Nucleus accumbens (tissue), 56 donors: ENCODE data around the gene ANK2.
"Not testable (repeated sequence)": the region's sequence is repeated elsewhere in the genome, so short reads cannot be mapped to it uniquely, and the experiment has no call there.

ENCODE experiments used
- DNase-seq, 56 donors: peaks; one replicate each; lab custom pipeline; 2025; lab: John Stamatoyannopoulos, UW

ANK2 gene

DNA sequence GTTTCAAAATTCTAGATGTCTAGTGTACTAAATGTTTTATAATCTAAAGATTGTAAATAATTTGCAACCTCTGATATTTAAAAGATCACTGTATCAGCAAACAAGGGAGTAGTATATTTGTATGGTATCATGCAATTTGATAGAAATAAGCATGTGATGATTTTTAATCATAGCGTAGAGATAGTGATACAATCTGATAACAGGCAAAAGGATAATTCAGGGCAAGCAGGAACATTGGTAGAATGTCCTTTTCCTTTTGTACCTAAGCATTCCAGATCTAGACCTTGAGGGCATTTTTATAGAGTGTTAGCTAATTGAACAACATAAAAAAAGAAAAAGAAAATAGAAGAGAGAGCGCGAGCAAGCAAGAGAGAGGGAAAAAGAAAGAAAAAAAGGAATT lies 1.4 kb downstream of the ANK2 start:
- DNase-seq: no peak

DNA sequence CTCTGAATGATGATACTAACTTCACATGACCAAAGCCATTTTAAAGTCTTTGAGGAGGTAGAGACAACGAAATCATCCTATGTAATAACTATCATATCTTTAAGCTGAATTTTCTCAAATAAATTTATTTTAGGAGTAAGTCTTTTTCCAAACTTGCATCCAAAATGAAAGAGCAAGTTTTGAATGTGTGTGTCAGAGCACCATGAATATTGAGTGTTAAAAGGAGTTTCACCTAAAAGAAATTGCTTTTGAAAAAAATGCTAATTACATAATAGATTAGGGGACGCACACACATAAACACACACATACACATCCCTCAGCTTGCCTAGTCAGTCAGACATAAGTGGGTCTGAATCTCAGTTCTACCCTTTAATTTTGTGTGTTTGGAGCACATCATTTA lies 1.9 kb downstream of the ANK2 start:
- no peak for DNase-seq

DNA sequence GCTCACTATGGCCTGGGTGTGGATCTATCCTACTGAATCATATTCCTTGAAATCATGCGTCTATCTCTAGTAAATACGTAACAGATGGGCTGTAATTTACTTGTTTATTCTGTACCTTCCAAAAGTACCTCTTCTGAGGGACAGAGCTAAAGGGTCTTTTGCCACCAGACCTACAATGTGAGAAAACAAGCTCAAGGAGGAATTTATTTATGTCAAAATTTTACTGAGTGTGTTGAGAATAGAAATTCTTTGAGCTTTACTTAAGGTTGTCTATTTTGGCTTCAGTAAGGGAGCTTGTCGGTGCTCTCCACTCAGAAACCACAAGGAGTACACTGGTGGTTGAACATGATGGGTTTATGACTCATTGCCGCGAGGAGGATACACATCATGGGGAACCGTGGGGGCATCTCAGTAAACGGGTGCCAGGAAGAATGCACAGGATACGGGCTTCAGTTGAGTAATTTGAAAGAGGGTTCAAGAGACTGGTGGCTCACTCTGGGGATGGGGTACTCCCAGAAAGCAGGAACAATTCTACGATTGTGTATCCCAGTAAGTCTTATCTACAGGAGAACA lies 3.0 kb downstream of the ANK2 start:
- peak in 6 of 56 donors; percentile 4 to 27 (median 10) for DNase-seq

DNA sequence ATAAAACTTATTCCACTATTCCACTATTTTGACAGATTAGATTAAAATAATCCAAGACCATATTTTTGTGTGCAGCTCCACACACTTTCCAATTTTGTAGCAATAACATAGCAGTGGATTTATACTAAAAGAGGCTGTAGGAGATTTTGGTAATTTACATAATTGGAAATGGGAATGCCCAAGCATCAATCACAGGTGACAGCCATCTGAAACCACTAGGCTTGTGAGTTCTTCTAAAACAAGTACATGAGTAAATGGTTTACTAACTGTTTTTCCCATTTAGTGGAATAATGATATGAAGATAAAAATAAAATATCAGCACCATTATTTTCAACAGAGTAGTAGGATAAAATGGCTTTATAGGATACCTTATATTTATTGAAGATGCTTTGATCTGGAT lies 4.4 kb downstream of the ANK2 start:
- no peak for DNase-seq

DNA sequence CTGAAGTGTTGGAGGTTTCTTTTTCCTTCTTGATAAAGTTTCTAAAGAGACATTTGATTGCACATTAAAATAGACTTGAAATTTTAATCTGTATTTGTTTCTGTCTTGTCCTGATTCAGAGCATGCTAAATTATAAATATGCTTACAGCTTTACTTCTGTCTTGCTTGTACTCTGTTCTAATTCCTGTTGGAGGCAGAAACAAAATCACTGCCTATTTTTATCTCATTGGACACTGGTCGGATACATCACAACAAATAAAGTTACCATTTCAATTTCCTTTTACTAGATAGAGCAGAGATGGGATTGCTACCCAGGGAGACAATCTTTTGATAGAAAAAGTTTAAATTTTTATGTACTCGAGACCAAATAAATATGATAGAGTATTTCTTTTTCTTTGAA lies 6.9 kb downstream of the ANK2 start:
- no peak for DNase-seq

DNA sequence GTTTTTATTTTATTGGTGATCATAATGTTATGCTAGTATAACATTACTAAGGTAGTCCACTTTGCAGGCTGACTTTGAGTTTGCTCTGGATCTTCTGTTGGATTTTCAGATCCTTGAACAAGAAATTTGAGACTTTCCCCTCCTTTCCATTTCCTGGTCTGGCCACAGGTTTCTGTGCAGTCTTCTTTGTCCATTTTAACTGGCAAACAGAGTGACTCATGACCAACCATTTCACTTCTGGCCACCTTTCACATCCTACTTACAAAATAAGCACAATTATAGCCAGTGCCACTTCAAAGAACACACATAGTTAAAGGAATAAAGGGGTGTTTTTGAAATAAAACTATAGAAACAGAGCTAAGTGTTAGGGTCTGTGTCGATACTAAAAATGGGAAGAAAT lies 8.4 kb downstream of the ANK2 start:
- DNase-seq: no peak

DNA sequence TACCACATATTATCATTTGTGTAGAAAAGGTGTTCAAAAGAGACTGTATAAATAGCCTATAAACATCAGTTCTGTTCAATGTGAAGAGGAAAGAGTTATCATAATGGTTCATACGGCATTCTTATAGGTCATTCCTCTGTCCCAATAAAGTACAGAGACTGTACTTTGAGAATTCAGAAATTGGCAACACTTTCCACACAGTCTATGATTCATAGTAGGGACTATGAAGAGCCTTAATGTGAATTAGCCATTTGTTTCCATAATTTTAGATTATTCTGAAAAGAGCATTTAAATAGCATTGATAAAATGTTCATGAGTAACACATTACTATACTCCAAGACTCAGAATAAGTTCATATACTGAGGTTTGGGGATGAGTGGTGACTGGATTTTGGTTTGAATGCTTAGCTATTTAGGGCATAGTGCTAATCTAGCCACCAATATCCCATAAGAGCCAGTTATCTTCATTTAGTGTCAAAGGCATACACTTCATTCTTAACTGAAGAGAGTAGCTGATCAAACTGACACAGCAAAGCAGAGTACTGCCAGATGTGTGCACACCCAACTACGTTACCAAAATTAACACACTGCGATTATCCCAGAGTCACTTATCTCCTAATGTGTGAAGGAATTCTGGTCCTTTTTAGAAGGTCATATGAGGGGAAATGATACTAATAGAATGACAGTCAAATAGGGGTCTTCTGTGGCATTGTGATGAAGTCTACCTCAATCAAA lies 10.2 kb downstream of the ANK2 start:
- DNase-seq: no peak

DNA sequence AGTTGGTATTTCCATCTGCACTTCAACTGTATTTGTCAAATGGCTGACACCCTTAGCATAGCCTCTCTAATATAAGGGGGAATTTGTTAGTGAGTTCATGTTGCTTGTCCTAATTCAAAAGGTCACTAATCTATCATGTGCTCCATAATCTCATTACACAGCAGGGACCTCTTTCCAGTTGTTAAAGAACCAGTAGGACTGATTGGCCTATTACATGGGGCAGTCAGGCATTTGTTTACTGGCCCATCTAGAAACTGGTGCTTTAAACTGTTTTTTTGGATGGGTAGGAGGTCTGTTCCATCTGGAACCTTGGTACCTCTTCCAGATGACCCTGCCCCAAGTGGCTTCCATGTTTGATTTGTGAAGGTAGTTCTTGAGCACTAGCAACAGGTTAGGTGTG lies 11.4 kb downstream of the ANK2 start:
- DNase-seq: no peak

DNA sequence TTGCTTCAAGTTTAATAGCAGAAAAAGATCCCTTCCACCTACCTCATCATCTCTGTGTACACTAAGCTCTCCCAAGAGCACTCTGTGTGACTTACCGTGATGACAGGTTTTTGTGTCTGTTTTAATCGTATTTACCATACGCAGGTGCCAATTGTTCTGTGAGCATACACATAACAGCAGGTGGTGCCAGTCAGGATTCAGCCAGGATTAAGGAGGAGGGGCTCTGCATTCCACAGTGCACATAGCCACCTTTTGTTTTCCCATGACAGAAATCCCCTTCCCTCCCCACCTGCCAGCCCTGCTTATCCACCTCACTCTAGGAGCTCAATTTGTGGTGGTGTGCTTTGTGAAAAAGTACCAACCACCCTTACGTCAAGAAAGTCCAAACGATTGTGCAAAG lies 14.8 kb downstream of the ANK2 start:
- DNase-seq: no peak

DNA sequence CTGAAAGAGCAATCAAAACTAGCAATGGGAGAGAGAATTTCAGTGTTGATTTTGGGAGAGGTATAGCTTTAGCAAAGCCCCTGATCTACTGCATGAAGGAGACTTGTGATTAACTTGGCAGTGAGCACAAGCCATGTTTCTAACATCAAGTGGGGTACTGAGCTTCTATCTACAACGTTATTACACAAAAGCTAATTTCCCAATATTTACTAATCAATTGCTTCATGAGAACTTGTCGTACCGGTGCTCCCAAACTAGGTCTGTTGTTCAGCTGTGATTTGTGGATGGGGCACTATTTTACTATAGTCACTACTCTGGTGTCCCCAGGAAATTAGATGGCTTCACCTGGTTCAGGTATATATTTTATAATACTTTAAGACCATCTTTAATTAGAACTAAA lies 16.2 kb downstream of the ANK2 start:
- DNase-seq: no peak

DNA sequence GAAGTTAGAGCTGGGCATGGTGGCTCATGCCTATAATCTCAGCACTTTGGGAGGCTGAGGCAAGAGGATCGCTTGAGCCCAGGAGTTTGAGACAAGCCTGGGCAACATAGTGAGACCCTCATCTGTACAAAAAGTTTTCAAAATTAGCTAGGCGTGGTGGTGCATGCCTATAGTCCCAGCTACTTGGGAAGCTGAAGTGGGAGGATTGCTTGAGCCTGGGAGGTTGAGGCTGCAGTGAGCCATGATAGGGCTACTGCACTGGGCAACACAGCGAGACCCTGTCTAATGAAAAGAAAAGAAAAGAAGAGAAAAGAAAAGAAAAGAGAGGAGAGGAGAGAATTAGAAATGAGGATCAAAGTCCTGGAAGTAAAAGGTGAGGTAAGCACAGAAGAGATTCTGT lies 19.3 kb downstream of the ANK2 start:
- DNase-seq: not testable (repeated sequence)

DNA sequence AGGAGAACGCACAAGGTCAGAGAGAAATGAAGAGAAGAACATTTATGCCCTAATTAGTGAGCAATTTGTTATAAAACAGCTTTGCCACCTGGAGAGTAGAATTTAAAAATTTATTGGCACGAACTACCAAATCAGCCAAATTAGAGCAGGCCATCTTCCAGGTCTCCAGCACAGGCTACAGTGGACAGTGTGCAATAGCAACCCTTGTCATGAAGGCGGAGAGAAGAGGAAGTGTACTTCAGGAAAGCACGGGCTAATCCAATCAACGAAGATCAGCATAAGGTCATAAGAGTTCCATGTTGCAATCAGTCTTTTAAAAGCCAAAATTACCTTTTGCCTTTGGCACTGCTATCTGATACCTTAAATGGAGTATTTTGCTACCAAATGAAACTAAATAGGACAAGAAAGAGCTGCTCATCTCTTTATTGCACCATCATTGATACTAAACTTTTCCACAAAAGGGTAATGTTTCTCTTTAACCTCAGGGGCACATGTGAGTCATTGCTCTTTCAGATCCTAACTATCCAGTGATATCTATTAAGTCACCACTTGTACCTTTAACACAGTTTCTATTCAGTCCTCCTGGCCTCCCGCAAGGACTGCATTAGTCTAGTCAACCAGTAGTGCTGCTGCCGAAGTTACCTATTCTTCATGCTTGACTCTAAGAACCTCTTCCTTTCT lies 19.9 kb downstream of the ANK2 start:
- no peak for DNase-seq

DNA sequence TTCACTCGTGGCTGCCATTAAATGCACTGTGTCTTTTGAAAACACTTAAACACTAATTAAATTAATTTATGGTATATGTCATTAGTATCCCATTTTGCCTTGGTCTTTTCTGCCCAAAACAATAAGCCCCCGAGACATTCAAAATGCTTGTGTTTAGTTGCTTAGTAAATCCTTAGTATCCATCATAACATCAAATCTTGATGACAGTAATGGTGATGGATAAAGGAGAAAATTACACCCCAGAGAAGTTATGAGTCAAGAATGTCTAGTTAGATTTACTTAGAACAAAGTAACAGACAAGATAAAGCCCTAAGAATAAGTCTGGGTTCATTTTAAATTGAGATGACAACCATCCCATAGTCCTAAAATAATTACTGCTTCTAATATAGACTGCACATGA lies 21.3 kb downstream of the ANK2 start:
- DNase-seq: no peak

DNA sequence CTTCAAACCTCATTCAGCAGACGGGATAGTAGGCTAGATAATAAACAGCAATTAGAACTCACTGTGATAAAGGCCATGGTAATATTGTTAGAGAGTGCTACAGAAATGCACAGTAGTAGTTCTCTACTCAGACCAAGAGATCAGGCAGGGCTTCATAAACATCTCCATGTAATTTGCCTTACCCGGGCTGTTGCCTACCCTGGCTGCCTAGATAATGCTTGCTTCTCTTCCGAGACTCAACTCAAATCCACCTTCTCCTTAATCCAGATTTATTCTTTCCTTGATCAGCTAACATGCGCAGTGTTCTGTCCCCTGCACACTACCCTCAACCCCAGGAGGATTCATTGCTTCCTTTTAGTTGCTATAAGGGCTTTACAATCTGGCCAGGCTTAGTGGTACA lies 21.8 kb downstream of the ANK2 start:
- DNase-seq: no peak

DNA sequence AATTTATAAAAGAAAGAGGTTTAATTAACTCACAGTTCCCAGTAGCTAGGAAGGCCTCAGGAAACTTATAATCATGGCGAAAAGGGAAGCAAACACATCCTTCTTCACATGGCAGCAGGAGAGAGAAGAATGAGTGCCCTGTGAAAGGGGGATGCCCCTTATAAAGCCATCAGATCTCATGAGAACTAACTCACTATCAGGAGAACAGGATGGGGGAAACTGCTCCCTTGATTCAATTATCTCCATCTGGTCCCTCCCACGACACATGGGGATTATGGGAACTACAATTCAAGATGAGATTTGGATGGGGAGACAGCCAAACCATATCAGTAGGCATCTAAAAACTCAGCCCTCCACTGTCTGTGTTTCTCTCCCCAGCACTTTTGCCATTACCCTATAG lies 22.4 kb downstream of the ANK2 start:
- DNase-seq: no peak

DNA sequence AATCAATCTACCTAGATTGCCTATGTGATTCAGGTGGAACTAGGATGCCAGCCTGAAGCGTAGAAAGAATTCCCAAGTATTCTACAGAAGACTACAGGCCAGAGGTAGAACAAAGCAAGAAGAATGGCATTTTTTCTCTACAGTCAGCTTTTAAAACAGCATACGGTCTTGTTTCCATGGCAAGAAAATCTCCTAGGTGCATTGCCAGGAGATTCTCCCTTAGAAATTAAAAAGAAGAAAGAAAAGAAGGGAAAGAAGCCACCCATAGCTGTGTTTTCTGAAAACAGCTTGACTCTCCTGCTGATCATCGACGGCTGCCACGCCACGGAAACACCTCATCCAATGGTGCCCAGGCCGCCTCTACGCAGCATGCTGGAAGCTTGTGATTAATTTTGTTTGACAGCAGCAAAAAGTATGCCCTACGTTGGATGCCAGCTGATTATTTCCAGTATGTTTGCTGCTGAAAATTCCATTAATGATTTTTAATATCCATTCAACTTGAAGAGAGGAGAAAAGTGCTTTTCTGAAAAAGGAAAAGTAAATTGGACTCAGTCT lies 24.1 kb downstream of the ANK2 start:
- peak in 1 of 56 donors; percentile 17 for DNase-seq

DNA sequence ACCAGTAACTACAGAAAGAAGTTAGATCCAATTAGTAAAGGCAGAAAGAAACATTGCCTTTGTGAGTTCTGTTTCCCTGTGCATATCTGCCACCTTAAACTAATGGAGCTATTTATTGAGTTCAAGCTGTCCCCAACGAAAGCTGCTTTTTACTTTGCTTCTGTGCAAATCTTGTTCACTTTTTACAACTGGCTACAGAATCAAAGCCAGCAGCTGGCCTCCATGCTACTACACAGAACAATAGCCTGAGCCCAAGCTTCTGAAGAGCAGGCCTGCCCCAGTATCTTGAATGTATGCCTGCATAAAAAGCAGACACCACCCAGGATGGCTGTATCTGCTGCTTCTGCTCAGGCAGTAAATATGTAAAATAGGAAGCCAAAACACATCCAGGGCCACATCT lies 28.1 kb downstream of the ANK2 start:
- peak in 20 of 56 donors; percentile 1 to 57 (median 21) for DNase-seq

DNA sequence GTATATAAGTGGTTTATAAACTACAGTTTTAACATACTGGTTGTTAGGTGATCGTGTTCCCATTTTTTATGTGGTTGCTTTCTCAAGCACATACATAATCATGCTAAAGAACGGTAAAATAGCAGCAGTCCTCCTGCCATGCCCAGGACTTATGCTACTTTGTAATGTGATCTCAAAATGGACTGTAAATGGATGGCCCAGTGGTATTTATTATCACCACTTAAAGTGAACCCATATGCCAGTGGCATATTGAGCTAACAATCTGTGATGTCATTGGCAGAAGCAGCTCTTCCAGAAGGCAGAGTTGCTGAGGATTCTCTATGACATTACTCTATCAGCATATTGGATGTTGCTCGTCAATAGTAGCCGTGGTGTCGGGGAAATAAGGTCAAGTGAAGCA lies 28.6 kb downstream of the ANK2 start:
- no peak for DNase-seq

DNA sequence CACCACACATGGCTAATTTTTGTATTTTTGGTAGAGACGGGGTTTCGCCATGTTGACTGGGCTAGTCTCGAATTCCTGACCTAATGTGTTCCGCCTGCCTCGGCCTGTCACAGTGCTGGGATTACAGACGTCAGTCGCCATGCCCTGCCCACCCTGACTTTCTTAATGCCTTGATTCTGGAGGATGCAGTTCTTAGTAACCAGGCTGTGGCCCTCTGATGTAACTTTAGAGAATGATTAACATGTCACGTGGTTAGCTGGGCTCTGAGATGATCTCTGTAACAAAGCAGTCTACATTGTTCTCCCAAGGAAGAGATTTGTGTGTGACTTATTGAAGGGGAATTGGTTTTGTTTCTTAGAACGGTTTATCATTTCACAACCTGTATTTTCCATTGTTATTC lies 30.6 kb downstream of the ANK2 start:
- peak in 16 of 56 donors; percentile 1 to 69 (median 16) for DNase-seq

DNA sequence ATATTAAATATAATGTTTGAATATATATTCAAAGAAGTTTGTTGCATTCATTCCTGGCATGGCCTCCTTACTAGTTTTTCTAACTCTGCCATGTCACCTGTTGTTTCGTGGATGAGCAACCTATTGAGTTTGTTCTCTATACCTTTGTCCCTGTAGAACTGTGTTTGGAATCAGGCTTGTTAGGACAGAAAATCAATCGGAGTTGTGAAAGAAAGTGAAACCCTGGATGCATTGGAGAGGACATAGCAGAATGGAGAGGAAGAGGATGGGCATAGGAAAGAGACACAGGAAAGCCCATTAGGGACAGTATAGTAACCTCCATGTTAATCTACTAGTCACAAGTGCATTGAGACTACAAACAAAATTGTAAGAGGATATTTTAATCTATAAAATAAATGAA lies 31.2 kb downstream of the ANK2 start:
- DNase-seq: no peak

DNA sequence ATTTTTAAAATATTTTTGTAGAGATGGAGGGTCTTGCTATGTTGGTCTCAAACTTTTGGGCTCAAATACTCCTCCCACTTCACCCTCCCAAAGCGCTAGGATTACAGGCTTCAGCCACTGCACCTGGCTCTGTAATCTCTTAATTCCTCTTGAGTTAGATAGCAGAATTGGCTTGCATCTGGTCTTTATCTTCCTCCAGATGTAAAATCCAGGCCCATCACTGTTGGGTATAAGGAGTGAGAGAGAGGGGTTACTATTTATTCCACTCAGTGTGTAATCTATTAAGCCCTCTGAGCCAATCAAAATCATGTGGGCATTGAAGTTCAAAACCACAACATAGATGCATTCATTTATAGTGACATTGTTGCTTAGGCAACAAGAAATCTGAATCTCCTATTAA lies 33.9 kb downstream of the ANK2 start:
- no peak for DNase-seq
